GM19023 (cell line): ENCODE results near the gene ZNF385A.

ENCODE experiments used
- ATAC-seq: cut with Tn5 transposase; IDR thresholded peaks from one replicate; pipeline ENCODE4 v1.9.1; 2021; ENCODE audit warnings: mild to moderate bottlenecking, moderate library complexity; ENCODE audit not compliant: unreplicated experiment

Gene ZNF385A, protein sequence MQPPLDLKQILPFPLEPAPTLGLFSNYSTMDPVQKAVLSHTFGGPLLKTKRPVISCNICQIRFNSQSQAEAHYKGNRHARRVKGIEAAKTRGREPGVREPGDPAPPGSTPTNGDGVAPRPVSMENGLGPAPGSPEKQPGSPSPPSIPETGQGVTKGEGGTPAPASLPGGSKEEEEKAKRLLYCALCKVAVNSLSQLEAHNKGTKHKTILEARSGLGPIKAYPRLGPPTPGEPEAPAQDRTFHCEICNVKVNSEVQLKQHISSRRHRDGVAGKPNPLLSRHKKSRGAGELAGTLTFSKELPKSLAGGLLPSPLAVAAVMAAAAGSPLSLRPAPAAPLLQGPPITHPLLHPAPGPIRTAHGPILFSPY

GRCh38 chr12:54384591-54385041, at the start of gene ZNF385A:
Gene ZNF385A (minus strand): TSS chr12:54384733. CDS start chr12:54384514, 219 bp downstream.
- ATAC-seq, result peak; percentile 33

GRCh38 chr12:54432815-54433164, 48.3 kb upstream of the ZNF385A start:
- ATAC-seq, result no peak

- no peak for ATAC-seq
Measured at GRCh38 chr12:54431911-54432814, 47.6 kb upstream of the ZNF385A start.

- no peak for ATAC-seq
Measured at GRCh38 chr12:54430471-54431069, 46.0 kb upstream of the ZNF385A start.

DNA sequence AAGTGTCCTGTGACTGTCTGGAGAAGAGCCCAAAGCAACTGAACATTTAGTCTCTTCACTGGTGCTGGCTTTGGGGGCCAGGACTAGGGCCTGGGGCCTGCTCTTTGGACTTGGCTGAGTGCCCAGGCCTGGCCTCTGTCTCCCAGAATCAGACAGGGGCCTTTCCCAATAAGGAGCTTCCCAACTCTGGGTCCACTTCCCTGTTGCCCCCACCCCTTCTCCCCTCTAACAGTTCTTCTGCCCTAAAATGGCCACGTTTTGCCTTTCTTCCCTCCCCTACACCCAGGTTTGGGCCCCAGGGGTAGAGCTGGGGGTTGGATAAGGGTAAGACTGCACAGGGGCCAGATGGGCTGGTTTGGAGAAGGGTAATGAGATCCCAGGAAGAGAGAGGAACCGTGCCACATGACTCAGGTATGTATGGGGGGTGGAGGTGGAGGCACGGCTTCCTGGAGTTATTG, 44.5 kb upstream of the ZNF385A start:
- ATAC-seq, result no peak

DNA sequence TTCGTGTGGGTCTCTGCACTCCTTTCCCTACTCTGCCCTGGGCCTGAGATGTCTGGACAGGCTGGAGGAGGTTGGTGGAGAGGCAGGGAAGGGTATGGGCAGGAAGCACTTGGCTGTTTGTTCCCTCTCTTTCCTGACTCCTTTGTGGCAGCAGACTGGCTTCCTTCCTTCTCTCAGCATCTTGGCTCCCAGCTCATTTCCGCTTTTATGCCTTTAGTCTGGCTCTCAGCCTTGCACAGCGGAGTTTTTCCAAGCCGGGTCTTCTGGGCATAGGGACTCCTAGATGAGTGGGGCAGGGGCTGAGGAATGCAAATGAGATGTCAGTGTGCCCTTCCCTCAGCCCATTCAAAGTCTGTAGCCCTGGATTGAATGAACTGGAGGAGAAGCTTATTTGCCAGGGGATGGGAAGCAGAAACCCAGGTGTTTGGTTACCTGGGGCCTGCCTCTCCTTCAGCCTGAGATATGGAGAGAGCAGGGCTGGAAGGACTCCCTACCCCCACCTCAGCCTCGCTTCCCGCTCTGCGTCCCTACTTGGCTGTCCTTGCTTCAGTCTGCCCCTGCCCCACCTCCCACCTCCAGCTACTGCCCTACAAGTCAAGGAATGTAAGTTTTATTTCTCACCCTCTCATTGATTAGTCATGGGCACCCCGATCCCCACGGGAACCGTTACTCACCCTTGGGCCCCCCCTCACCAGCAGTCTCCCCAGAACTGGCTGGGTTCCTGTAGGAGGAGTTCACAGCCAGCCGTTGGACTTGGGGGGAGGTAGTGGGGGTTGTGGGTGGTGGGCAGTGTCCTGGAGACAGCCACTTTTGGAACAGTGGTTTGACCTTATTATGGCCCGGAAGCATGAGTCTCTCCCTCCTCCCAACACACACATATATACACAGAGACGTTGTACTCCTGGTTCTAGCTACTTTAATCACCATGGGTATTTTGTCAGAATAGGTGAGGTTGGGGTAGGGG, 43.8 kb upstream of the ZNF385A start:
- ATAC-seq, result no peak

GRCh38 chr12:54427106-54427505, 42.6 kb upstream of the ZNF385A start:
- no peak for ATAC-seq

DNA sequence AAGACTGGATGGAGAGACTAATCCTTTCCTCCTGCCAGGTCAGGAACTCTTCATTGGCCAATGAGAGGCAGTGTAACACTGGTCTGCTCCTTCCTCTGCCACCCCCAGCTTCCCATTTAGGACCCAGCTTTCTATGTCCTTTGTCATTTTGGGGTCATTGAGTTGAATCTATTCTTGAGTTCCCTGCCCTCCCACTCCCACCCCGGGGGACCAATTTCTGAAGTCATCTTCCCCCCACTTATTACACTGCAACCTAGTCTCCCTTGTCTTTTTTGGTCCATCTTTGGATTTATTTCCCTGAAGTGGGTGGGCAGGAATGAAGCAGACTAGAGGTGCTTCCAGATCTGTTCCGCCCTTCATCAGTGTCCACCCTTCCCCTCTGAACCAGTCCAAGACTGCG, 42.2 kb upstream of the ZNF385A start:
- ATAC-seq, result no peak

DNA sequence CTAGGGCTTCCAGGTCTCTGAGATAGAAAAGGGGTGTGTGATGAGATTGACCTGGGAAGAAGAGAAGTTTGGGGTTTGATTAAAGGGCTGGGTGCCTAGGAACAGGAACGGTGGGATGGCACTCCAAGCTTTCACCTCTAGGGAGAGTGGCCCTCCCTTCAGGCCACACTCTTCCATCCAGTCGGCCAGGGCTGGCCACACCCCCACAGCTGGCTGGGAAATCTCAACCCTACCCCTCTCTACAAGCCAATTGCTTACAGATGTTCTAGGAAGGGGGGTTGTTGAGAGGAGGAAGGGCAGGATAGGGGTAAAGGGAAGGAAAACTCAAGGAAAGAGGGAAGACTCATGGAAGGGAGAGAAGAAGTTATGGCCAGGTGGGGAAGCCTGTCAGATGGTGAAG, 41.2 kb upstream of the ZNF385A start:
- no peak for ATAC-seq

DNA sequence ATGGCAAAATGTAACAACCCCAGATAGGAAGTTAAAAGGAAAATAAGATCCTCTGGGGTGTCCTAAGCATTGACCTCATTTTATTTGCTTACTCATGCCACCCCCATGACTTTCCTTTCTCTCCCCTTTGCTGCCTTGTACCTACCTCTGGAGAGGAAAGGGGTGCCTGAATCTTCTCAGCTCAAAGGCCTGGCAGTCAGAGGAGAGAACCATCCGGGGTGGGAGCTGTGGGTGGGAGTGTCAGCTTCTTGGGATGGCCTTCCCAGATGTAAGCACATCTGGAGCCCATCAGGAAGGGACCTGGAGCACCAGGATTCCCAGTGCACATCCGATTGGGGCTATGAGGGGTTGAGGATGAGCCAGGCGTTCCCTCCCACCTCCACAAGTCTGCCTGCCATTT, 39.7 kb upstream of the ZNF385A start:
- no peak for ATAC-seq

DNA sequence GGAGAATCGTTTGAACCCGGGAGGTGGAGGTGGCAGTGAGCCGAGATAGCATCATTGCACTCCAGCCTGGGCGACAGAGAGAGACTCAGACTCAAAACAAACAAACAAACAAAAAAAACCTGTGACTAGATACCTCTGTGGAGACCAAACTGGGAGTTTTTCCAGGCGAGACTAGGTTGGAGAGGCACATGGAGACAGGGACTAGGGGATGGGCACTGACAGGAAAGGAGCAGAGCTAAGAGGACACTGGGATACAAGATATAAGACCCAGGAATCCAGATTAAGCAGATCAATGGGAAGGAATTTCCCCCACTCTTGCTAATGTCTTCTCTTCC, 39.2 kb upstream of the ZNF385A start:
- no peak for ATAC-seq

GRCh38 chr12:54421879-54422250, 37.3 kb upstream of the ZNF385A start:
- ATAC-seq, result no peak

GRCh38 chr12:54421175-54421878, 36.8 kb upstream of the ZNF385A start:
- no peak for ATAC-seq

DNA sequence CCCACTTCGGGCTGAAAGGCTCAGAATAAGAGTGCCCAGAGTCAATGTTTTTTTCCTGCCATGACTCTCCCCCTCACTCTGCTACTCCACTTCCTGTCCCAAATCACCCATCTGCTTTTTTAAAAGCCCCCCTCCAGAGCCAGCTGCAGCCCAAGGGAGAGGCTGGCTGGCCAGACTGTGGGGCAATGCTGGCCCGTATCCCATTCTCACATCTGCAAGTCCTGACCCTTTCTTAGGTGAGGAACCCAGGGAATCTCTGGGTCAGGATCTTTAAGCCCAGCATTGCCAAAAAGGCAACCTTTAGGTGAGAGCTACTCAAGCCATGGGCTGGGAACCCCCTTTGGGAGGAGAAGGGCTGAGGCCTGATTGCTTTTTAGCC, 36.2 kb upstream of the ZNF385A start:
- ATAC-seq, result no peak

GRCh38 chr12:54419088-54419887, 34.8 kb upstream of the ZNF385A start, which contains the start of gene ITGA5:
Gene ITGA5 (minus strand): TSS chr12:54419266. CDS start chr12:54419198, 68 bp downstream.
- ATAC-seq, result no peak

DNA sequence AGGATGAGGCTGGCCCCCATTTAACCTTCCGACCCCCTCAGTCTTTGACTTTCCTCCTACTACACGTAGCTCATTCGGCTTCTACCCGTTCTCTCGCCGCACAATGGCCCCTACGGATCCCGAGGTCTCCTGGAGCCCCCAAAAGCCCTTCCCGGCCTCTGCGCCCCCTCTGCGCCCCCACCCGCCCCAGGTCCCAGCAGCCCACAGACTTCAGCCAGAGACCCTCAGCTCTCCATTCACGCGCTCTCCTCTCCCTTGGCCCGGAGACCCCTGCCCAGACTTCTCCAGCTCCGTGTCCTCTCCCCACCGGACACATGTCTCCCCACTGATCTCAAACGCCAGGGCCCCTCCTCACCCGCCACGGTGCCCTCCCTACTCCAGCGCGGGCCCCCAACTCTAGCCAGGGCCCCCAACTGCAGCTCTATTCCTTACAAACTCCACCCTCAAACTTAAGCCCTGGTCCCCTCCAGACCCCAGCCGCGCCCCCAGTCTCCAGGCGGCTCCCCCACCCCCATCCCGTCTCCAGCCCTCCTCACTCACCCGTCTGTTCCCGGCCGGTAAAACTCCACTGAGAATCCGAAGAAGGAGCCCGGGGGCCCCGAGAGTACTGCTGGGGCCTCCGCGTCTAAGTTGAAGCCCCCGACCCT, 34.0 kb upstream of the ZNF385A start:
- no peak for ATAC-seq

- ATAC-seq, result no peak
Measured at GRCh38 chr12:54417712-54418440, 33.3 kb upstream of the ZNF385A start.
